NCI-H1436 (cell line): Measurements from ENCODE around the gene NHSL2.

Experiments used
- DNase-seq: peaks from one replicate; lab custom pipeline; 2025; lab: John Stamatoyannopoulos, UW

NHSL2 gene

DNA sequence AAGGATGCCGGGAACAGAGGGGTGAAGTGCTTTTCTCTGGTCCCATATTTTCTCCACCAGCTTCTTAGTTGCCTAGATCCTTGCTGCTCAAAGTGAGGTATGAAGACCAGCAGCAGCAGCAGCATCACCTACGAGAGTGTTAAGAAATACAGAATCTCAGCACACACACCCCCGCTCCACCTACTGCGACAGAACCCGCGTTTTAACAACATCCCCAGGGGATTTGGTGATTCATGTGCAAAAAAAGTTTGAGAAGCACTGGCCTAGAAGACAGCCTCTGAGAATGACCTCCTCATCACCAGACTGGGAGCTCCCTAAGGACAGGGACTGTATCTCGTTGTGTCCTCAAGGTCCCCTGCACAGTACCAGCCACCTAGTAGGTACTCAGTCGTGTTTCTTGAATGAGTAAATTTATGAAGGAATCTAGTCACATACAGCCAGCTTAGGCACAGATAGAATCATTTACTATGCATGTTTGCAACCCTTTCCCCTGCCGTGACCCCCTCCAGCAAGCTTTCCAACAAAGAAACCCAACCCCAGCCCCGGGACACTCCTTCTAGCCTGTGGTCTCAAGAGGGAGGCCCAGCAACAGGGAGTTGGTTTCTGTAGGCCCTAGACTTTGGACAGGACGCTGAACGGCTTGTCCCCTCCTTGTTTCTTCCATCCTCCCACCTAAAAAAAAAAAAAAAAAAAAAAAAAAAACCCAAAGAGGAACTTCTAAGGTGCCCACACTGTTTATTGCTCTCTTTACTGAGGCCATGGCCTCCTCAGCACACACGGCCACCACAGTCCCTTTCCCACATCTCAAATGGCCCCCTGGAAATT, 199.6 kb downstream of the NHSL2 start:
- no peak for DNase-seq

- DNase-seq: no peak
Observed at GRCh38 chrX:72110876-72111708, 200.4 kb downstream of the NHSL2 start.

DNA sequence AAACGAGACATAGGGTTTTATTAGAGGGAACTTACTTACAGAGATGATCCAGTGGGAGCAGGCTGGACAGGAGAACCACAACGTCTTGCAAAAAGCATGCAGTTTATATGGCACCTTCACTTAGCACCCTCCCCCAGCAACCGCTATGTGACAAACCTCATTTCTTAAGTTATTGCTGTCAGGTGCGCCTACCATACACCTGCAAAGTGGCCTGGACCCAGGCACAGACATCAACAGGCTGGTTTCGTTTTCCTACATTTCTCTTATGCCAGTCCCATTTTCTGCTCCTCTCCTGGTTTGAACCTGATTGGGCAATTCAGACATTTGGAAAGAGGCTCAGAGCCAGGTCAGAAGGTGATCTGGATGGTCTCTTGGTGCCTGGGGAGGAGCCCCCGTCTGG, 202.8 kb downstream of the NHSL2 start:
- no peak for DNase-seq

DNA sequence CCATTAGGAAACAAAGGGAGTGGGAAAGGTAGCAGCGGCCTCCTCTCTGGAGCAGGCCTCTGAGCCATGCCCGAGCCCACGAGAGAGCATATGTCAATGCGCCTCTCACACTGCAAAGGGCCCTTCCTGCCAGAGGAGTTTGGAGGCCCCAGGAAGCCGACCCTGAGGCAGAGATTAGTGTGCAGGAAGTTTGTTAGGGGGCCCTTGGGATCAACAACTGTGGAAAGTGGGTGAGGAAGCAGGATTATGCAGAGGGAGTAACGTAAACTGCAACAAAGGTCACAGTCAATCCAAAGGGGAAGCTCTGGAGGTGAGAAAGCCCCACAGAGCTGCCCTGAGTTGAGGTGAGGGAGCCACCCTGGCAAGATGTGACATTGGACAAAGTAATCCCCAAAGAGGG, 203.7 kb downstream of the NHSL2 start:
- DNase-seq: no peak

GRCh38 chrX:72114807-72115206, 204.2 kb downstream of the NHSL2 start:
- DNase-seq: no peak

GRCh38 chrX:72115380-72115779, 204.7 kb downstream of the NHSL2 start:
- DNase-seq: no peak

GRCh38 chrX:72117636-72118210, 207.1 kb downstream of the NHSL2 start:
- DNase-seq: no peak

DNA sequence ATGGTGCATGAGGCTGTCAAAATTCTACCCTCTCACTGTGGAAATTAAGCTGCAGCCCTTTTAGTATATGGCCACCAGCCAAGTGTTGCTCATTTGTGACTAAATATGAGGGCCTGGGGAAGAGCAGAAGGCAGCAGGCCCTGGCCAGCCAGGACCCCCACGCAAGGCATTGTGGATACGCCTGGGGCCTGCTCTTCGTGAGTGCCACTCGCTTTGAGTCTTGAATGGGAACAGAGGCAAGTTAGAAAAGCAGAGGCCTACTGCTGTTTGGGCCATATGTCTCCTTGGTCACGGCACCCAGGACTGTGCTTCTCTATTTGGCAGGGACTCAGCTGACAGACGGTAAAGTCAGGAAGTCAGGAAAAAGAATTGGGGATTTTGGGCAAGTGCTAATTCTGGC, 210.2 kb downstream of the NHSL2 start:
- no peak for DNase-seq

GRCh38 chrX:72121383-72121782, 210.7 kb downstream of the NHSL2 start:
- no peak for DNase-seq

DNA sequence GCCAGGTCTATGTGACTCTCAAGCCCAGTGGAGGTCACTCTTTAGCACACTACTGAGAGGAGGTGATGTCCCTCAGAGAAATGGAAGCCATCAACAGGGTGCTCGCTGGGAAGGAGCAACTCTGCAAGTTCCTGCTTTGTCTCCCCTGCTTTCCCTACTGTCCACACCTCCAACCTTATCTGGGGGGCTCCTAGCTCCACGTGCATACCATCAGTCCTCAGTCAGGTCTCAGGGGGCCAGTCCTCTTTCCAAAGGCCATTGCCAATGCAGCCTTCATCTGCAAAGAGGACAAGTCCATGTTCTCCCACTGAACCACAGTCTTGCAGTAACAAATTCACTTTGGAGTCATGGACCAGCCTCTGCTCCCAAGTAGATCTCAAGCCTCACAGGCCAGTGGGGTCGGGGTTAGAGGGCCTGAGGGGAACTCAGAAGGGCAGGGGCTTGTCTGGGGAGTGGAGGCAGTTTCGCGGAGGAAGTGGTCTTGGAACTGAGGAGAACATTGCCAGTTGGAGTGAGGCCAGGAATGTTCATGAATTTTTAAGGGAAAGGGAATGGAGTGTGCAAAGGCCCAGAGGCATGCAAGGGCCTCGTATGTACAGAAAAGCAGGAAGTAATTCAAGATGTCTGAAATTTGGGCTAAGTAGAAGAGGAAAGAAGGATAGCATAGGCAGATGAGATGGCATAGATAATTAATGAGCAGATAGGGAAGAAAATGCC, 212.1 kb downstream of the NHSL2 start:
- no peak for DNase-seq

DNA sequence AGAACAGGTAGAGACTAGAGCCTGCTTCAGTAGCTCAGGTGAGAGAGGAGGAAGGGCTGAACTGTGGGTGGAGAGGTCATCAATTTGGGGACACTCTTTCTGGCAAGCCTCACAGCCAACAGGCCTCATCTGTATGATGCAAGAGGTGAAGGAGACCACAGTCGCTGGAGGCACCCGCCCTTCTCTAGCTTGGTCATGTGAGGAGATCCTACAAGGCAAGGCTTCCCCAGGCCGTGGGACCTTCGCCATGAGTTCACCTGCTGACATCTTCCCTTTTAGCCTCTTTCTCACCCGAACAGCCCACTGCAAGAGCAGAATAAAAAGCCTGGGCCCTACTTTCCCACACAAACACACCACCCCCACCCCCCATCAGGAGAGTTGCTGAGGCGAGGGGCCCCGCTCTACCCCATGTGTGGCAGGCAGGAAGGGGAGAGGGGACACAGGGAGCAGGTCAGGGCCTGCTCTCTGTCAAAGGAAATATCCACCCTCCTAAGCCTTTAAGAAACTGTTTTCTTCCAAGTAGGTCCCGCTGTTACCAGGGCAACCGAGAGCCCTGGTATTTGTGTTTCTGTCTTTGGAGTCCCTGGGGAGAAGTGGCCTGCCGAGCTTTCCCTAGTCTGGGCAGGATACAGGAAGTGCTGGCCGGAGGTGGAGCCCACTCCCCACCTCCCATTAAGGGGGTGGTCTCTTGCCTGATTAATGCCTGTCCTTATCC, 213.0 kb downstream of the NHSL2 start:
- DNase-seq: no peak

GRCh38 chrX:72124540-72125201, 214.0 kb downstream of the NHSL2 start:
- no peak for DNase-seq

DNA sequence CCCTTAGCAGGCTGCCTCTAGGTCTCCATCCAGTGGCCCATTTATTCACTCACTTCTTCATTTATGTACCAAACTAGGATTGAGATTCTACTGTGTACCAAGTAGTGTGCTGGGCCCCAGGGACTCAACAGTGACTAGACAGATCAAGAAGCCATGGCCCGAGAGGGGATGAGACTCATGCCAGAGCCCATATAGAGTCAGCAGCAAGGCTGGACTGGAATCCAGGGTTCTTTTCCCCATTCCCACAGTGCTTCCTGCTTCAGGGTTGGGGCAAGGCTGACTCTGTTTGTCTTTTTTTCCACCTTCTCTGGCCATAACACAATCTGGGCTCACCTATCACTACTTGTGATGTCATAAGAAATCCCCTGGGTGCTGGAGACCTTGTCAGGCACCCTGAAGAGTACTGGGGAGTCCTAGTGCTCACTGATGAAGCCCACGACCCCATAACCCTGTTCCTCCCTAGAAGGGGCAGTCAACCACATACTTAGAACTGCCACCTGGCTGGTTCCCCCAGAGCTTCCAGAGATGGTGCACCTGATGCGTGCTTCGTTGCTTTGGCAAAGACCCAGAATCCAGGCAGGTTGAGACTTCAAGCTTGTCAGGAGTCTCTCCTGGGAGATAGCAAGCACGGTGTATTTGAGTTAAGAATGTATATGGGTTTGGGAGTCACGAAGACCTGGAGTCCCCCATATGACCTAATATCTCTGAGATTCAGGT, 214.8 kb downstream of the NHSL2 start:
- DNase-seq: peak; percentile 33

DNA sequence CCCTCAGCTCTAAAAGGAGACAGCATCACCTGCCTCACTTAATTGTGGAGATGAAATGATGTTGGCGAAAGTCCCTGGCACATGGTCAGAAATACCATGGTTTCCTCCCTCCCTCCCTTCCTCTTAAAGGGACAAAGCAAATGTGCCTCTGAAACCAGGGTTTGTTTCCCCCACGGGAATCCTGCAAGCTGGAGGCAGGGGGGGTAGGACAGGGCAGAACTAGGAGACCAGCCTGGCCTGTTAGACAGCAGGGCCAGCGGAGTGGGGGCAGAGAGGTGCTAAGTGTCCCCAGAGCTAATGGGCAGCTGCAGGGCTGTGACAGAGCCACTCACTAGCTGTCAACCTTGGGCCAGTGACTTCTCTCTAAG, 215.4 kb downstream of the NHSL2 start:
- DNase-seq: no peak

GRCh38 chrX:72126539-72127140, 216.0 kb downstream of the NHSL2 start:
- peak; percentile 86 for DNase-seq

GRCh38 chrX:72127332-72127731, 216.7 kb downstream of the NHSL2 start:
- no peak for DNase-seq

DNA sequence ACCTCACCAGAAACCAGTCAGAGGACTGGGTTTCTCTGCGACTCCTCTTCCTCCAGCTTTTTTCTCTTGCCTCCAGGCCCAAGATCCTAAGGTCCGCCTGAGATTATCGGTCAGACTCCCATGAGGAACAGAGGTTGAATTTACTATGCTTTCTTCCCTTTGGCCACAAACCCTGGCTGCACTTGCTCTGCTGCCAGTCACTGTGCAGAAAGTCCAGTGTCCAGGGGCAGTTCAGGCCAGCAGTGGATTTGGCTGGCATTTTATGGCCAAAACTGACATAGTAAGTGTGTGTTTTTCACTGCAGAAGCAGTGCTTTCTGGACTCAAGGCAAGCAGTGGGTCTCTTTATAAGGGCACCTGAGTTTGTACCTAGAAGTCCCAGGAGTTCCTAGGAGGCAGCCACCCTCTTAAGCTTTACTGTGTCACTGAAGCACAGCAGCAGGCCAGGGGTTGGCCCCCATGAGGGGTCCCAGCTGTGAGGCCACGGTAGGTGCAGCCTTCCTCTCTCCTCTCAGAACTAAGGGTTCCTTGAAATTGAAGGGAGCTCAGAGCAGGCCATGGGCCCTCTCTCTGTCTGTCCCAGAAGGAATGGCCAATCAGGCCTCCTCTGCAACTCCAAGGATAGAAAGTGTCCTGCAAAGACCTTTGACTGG, 217.7 kb downstream of the NHSL2 start:
- DNase-seq: no peak

DNA sequence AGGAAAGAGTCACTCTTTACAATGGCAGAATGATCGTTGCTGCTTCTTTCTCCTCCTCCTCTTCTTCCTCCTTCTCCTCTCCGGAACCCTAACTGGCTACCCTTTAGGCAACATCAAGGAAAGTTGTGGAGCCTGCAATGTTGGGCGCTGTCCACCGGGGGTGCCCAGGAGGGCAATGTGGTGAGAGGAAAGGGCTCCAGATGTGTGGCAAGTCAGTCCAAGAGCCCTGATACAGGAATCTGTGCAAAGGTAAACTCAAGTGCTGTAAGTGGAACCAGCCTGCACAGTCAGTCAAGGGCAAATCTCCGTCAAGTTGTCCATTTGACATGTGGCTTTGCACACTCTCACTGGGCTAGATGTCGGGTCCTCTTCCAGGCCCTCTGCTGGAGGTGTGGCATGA, 218.2 kb downstream of the NHSL2 start:
- peak; percentile 36 for DNase-seq

DNA sequence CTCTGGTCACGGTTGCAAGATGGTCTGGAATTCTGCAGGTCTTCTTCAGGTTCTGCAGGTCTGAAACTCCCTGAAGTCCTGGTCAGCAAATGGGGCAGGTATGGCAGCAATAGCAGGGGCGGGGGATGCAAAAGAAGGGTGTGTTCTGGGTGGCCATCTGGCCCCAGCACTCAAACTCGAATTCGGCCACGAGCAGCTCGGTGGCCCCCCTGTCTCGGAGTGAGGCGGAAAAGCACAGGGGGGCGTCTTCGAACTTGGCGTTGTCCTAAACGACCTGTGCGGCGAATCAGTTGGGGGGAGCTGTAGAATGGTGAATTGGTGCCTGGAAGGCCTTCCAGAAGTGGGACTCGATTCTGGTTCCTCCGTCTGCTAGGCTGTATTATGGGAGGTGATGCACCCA, 219.0 kb downstream of the NHSL2 start:
- DNase-seq: no peak
